GM12878 (cell line): ENCODE measurements around the gene CPEB3. TPM values are rescaled to one million over a fixed set of nuclear protein-coding genes. Genes with fewer than 3 reads are reported as not detected.

ENCODE experiments used
- ASH2L ChIP-seq: fragments of 300-600, 200-600 bp; sonication (generic); IDR thresholded peaks from 2 replicates; pipeline ENCODE4 v1.6.1; 2017; ENCODE audit warnings: low read depth, mild to moderate bottlenecking, borderline replicate concordance
- ATF7 ChIP-seq: fragments of 450-650 bp; IDR thresholded peaks from 2 replicates; pipeline ENCODE4 v1.6.1; 2016; ENCODE audit warnings: low read depth, mild to moderate bottlenecking
- CREM ChIP-seq: IDR thresholded peaks from 2 replicates; pipeline ENCODE4 v1.6.1; 2014; ENCODE audit warnings: antibody characterized with exemption, low read depth
- EED ChIP-seq: sonication (generic); IDR thresholded peaks from 2 replicates; pipeline ENCODE4 v1.6.1; 2016; ENCODE audit warnings: antibody characterized with exemption, low read depth
- EGR1 ChIP-seq, 2 experiments: IDR thresholded peaks; 1 replicate in 1 of 2; 2 replicates in 1 of 2; pipeline ENCODE4 v1.6.1; 2011 to 2012; ENCODE audit warnings: low read depth in 2 of 2, low read length in 2 of 2, borderline replicate concordance in 1 of 2, mild to moderate bottlenecking in 1 of 2, moderate library complexity in 1 of 2
- ETV6 ChIP-seq, 2 experiments: fragments of 450-650 bp in 1 of 2; IDR thresholded peaks in 1 of 2; conservative IDR thresholded peaks in 1 of 2; 2 replicates each; pipeline ENCODE4 v1.6.1; 2014; ENCODE audit warnings: antibody characterized with exemption in 1 of 2, borderline replicate concordance in 1 of 2, low read depth in 1 of 2, mild to moderate bottlenecking in 1 of 2, moderate library complexity in 1 of 2
- GATAD2B ChIP-seq: fragments of 450-650 bp; conservative IDR thresholded peaks from 2 replicates; pipeline ENCODE4 v1.6.1; 2017; ENCODE audit warnings: low read depth, mild to moderate bottlenecking, moderate library complexity
- JUND ChIP-seq: IDR thresholded peaks from 2 replicates; pipeline ENCODE4 v1.6.1; 2012; ENCODE audit warnings: low read depth, mild to moderate bottlenecking, low read length, improper control_type of control experiment, moderate library complexity
- MAX ChIP-seq: IDR thresholded peaks from 2 replicates; pipeline ENCODE4 v1.6.1; 2012; ENCODE audit warnings: low read depth, low read length, improper control_type of control experiment
- MEF2A ChIP-seq: IDR thresholded peaks from 2 replicates; pipeline ENCODE4 v1.6.1; 2011; ENCODE audit warnings: low read depth, mild to moderate bottlenecking, low read length, moderate library complexity; ENCODE audit not compliant: insufficient read depth
- MTA3 ChIP-seq: IDR thresholded peaks from 2 replicates; pipeline ENCODE4 v1.6.1; 2012; ENCODE audit warnings: low read length, inconsistent platforms, borderline replicate concordance
- RAD21 ChIP-seq: IDR thresholded peaks from 2 replicates; pipeline ENCODE4 v1.6.1; 2011; ENCODE audit warnings: mild to moderate bottlenecking, low read depth, low read length, moderate library complexity; ENCODE audit not compliant: insufficient read depth
- SMARCA5 ChIP-seq: fragments of 450-650 bp; IDR thresholded peaks from 2 replicates; pipeline ENCODE4 v1.6.1; 2017; ENCODE audit warnings: mild to moderate bottlenecking
- SPI1 ChIP-seq: IDR thresholded peaks from 2 replicates; pipeline ENCODE4 v1.6.1; 2011; ENCODE audit warnings: low read depth, mild to moderate bottlenecking, low read length, moderate library complexity, borderline replicate concordance; ENCODE audit not compliant: insufficient read depth
- SRF ChIP-seq, 2 experiments: IDR thresholded peaks; 2 replicates each; pipeline ENCODE4 v1.6.1; 2011; ENCODE audit warnings: low read depth in 2 of 2, low read length in 2 of 2, mild to moderate bottlenecking in 1 of 2, moderate library complexity in 1 of 2
- TAF1 ChIP-seq: IDR thresholded peaks from 2 replicates; pipeline ENCODE4 v1.6.1; 2011; ENCODE audit warnings: mild to moderate bottlenecking, low read depth, low read length, borderline replicate concordance
- TARDBP ChIP-seq: IDR thresholded peaks from 2 replicates; pipeline ENCODE4 v1.6.1; 2016; ENCODE audit warnings: borderline replicate concordance
- TBL1XR1 ChIP-seq: IDR thresholded peaks from 2 replicates; pipeline ENCODE4 v1.6.1; 2012; ENCODE audit warnings: low read depth, low read length, improper control_type of control experiment
- USF2 ChIP-seq: IDR thresholded peaks from 2 replicates; pipeline ENCODE4 v1.6.1; 2011; ENCODE audit warnings: low read depth, low read length, improper control_type of control experiment, borderline replicate concordance
- YBX1 ChIP-seq: fragments of 450-650 bp; IDR thresholded peaks from 2 replicates; pipeline ENCODE4 v1.6.1; 2016; ENCODE audit warnings: antibody characterized with exemption
- ZNF384 ChIP-seq: IDR thresholded peaks from 2 replicates; pipeline ENCODE4 v1.6.1; 2012; ENCODE audit warnings: low read depth, mild to moderate bottlenecking, low read length, improper control_type of control experiment, borderline replicate concordance
- polyA plus RNA-seq, 11 experiments: library from polyadenylated mRNA; depleted of rRNA in 4 of 11; unstranded in 6 of 11; stranded (reverse) in 5 of 11; fragments of >200 nt; fragmentation: Nextera tagmentation in 4 of 11; fragmentation: Illumina TruSeq in 1 of 11; extraction: Ambion mirVana in 4 of 11; extraction: Trizol in 1 of 11; gene quantifications; 1 replicate in 1 of 11; 2 replicates in 10 of 11; pipeline versions ENCODE4 v1.2.1 to v1.2.3, GENCODE V29; 2011 to 2016; ENCODE audit warnings: inconsistent platforms in 2 of 11, missing spikeins in 2 of 11, low read depth in 1 of 11
- total RNA-seq, 4 experiments: library from RNA; depleted of rRNA in 3 of 4; stranded (reverse); fragments of >200 nt in 3 of 4; fragmentation: Illumina TruSeq in 1 of 4; extraction: Trizol in 1 of 4; gene quantifications; 2 replicates each; pipeline versions ENCODE4 v1.2.1 to v1.2.3, GENCODE V29; 2013 to 2021
- TF ChIP-seq, protein P1 (sequence below): fragments of 450-650 bp; IDR thresholded peaks from 2 replicates; pipeline ENCODE4 v1.6.1; 2017; ENCODE audit warnings: mild to moderate bottlenecking, low read depth, inconsistent platforms; ENCODE audit not compliant: poor library complexity, severe bottlenecking

The CPEB3 gene
- total and polyA plus RNA-seq, 10 of the 15 experiments (the other 5 are each of a cell fraction or from before 2014, with no cell fraction given) = 0.50 to 2.3 (median 1.2) TPM

DNA sequence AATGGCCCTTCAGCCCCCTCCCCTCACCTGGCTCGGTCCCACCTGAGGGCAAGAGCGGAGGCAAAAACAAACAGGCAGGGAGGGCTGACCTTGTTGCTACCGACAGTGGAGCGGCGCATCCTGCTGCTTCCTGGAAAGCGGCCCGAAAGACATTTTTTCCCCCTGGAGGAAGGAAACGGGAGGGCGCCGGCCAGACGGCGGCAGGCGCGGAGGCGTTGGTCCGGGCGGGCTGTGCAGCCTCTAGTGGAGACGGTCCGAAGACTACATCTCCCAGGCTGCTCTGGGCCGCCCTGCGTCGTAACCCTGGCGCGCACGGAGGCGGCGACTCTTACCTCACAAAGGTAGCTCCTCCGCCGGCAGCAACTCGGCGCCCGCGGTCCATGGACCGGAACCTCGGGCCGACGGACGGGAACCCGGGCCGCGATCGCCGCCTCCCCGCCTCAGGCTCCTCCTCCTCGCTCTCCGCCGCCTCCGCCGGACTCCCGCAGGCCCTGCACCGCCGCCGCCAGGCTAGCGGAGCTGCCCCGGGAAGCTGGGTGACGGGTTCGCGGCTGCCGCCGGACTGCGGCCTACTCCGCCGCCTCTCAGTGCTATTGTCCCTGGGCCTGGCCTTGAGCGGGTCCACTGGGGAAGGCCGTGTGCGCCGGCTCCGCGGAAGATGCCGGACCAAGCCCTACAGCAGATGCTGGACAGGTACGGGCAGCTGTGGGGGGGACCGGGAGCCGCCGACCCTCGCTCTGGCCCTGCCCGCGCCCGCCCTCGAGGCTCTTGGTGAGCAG is at the start of gene CPEB3, which contains the start of gene MARCHF5 (continued):
- TF ChIP-seq SRF (IDR thresholded peaks at IDR 0.05; ENCODE audit: low read depth in 2 of 2, low read length in 2 of 2) (peak in 1 of 2 experiments; percentile 68; a peak in 1 of 4 replicates), ZNF384 (peak; percentile 12; the same call in 1 of the 2 replicates), USF2 (no peak), ATF7 (peak; percentile 51; the same call in 1 of the 2 replicates), TARDBP (peak; percentile 74), GATAD2B (peak; percentile 79), MAX (0 out of 2 replicates have a peak, but pooled peaks have one; percentile 11), EED (peak; percentile 73), SMARCA5 (0 out of 2 replicates have a peak, but pooled peaks have one; percentile 34), TAF1 (peak; percentile 44; the same call in 1 of the 2 replicates), ASH2L (0 out of 2 replicates have a peak, but pooled peaks have one; percentile 24), CREM (peak; percentile 97), EGR1 (IDR thresholded peaks at IDR 0.05; ENCODE audit: borderline replicate concordance in 1 of 2, low read depth in 2 of 2, low read length in 2 of 2) (peak; percentile 37 to 92), JUND (0 out of 2 replicates have a peak, but pooled peaks have one; percentile 10), SPI1 (no peak), MEF2A (0 out of 2 replicates have a peak, but pooled peaks have one; percentile 42), RAD21 (peak; percentile 28), ETV6 (conservative IDR thresholded peaks at IDR 0.05 in 1 of 2, IDR thresholded peaks at IDR 0.05 in 1 of 2; ENCODE audit: borderline replicate concordance in 1 of 2, low read depth in 1 of 2) (peak in 1 of 2 experiments; percentile 63; a peak in 1 of 4 replicates), YBX1 (no peak), MTA3 (no peak), TBL1XR1 (peak; percentile 62; the same call in 1 of the 2 replicates)
- TF ChIP-seq, protein P1, sequence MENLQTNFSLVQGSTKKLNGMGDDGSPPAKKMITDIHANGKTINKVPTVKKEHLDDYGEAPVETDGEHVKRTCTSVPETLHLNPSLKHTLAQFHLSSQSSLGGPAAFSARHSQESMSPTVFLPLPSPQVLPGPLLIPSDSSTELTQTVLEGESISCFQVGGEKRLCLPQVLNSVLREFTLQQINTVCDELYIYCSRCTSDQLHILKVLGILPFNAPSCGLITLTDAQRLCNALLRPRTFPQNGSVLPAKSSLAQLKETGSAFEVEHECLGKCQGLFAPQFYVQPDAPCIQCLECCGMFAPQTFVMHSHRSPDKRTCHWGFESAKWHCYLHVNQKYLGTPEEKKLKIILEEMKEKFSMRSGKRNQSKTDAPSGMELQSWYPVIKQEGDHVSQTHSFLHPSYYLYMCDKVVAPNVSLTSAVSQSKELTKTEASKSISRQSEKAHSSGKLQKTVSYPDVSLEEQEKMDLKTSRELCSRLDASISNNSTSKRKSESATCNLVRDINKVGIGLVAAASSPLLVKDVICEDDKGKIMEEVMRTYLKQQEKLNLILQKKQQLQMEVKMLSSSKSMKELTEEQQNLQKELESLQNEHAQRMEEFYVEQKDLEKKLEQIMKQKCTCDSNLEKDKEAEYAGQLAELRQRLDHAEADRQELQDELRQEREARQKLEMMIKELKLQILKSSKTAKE = peak; percentile 12
